Activated naive CD8-positive, alpha-beta T cell treated with anti-CD3 and anti-CD28 coated beads for 36 hours (primary cell): ENCODE measurements around the gene AFF1. TPM values are rescaled to one million over a fixed set of nuclear protein-coding genes. Genes with fewer than 3 reads are reported as not detected.
"Not testable (repeated sequence)": the region's sequence is repeated elsewhere in the genome, so short reads cannot be mapped to it uniquely, and the experiment has no call there.

Experiments
- DNase-seq: peaks from one replicate; pipeline ENCODE4 v3.0.0; 2021
- H3K27ac Mint-ChIP-seq: one replicate; pipeline ENCODE4 v1.8.0; 2022; ENCODE audit warnings: mild to moderate bottlenecking, moderate library complexity, mixed read lengths
- H3K27me3 Mint-ChIP-seq: one replicate; pipeline ENCODE4 v1.8.0; 2022; ENCODE audit warnings: mild to moderate bottlenecking, mixed read lengths
- H3K36me3 Mint-ChIP-seq: one replicate; pipeline ENCODE4 v1.8.0; 2021; ENCODE audit warnings: mild to moderate bottlenecking, mixed read lengths
- H3K4me1 Mint-ChIP-seq: one replicate; pipeline ENCODE4 v1.8.0; 2021; ENCODE audit warnings: mixed read lengths
- H3K4me3 Mint-ChIP-seq: one replicate; pipeline ENCODE4 v1.8.0; 2022; ENCODE audit warnings: mild to moderate bottlenecking, moderate library complexity, mixed read lengths
- H3K9me3 Mint-ChIP-seq: one replicate; pipeline ENCODE4 v1.8.0; 2022; ENCODE audit warnings: mixed read lengths
- total RNA-seq, 2 experiments: library from RNA; stranded (reverse); gene quantifications; one replicate each; pipeline ENCODE4 v1.2.3, GENCODE V29; 2021

The AFF1 gene
- total RNA-seq, 2 experiments from 2014 or later, result 28.7 to 31.5 TPM

DNA sequence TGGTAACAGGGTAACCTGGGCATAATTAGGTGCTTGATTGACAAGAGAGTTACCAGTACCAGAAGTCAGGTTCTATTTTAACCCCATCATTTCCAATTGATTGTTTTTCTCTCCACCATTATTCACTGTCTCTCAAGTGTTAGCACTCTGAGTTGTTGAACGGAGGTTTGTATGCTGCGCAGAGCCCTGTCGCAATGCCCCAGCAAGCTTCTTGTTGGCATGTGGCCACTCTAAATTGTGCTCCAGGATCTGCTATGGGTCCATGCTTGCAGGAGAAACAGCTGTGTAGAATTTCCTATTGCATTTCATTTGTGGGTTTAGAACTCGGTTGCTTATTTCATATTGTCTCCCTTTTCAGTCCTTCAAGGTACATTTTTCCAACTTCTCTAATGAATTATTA is 187.4 kb downstream of the AFF1 start:
- peaks cover 9% of the 10 kb centered on the region for H3K4me1 Mint-ChIP-seq
- H3K4me3 Mint-ChIP-seq, result no peak overlapping the region
- H3K27ac Mint-ChIP-seq, result no peak overlapping the region
- no peaks in the 10 kb centered on the region for H3K9me3 Mint-ChIP-seq
- H3K36me3 Mint-ChIP-seq, result peaks cover 15% of the 10 kb centered on the region
- no peak for DNase-seq
- no peaks in the 10 kb centered on the region for H3K27me3 Mint-ChIP-seq

GRCh38 chr4:87126056-87126455 is 191.2 kb downstream of the AFF1 start:
- Mint-ChIP-seq H3K4me1 (peaks cover 4% of the 10 kb centered on the region), H3K4me3 (no peak overlapping the region), H3K36me3 (peaks cover 7% of the 10 kb centered on the region), H3K27me3 (no peaks in the 10 kb centered on the region), H3K27ac (no peak overlapping the region), H3K9me3 (no peaks in the 10 kb centered on the region)
- no peak for DNase-seq

GRCh38 chr4:87128006-87128705 is 193.3 kb downstream of the AFF1 start:
- peaks cover 16% of the 10 kb centered on the region for H3K36me3 Mint-ChIP-seq
- H3K27ac Mint-ChIP-seq, result no peak overlapping the region
- H3K4me1 Mint-ChIP-seq, result no peaks in the 10 kb centered on the region
- no peak overlapping the region for H3K4me3 Mint-ChIP-seq
- no peaks in the 10 kb centered on the region for H3K9me3 Mint-ChIP-seq
- DNase-seq, result no peak
- H3K27me3 Mint-ChIP-seq, result no peaks in the 10 kb centered on the region

DNA sequence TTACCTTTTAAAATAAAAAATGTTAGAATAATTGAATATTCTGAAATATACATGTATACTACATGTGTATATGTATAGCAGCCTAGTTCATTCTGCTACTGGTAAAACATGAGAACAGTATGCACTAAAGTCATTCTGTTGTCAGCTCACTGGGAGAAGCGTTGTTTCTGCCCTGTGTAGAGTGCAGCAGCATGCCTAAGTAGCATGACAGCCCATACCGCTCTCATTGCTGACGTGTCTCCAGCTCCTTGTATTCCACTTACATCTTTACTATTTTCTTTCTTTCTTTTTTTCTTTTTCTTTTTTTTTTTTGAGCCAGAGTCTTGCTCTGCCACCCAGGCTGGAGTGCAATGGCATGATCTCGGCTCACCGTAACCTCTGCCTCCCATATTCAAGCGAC is 194.9 kb downstream of the AFF1 start:
- H3K4me1 Mint-ChIP-seq, result no peaks in the 10 kb centered on the region
- peaks cover 22% of the 10 kb centered on the region for H3K36me3 Mint-ChIP-seq
- no peaks in the 10 kb centered on the region for H3K9me3 Mint-ChIP-seq
- H3K27ac Mint-ChIP-seq, result no peak overlapping the region
- no peak for DNase-seq
- no peak overlapping the region for H3K4me3 Mint-ChIP-seq
- no peaks in the 10 kb centered on the region for H3K27me3 Mint-ChIP-seq

DNA sequence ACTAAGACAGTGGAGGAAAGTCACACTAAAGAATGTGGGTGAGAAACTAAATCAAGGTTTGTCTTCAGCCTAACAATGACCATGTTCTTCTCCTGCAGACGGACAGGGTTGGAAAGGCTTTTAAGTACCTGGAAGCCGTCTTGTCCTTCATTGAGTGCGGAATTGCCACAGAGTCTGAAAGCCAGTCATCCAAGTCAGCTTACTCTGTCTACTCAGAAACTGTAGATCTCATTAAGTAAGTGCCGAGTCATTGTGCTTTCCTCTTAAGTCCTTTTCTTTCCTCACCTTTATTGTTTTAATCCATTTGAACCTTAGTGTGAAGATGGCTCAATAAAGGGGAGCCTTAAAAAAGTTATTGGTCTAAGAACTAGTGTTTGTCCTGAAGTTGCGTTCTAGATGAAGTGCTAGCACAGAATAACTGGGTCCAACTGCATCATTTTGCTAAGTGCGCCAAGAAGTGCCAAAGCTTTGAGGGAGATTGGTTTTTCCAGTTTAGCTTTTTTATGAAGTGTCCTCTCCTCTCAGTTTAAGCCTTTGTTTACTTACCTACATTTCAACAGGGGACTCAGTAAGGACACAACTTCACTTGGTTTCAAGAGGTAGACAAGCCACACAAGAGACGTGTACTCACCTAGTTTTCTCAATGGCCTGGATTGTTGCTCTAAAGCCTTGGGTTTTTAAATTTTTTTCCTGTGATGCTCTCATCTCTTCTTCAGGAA is 196.3 kb downstream of the AFF1 start:
- H3K27ac Mint-ChIP-seq, result no peak overlapping the region
- no peaks in the 10 kb centered on the region for H3K4me1 Mint-ChIP-seq
- no peaks in the 10 kb centered on the region for H3K9me3 Mint-ChIP-seq
- no peak overlapping the region for H3K4me3 Mint-ChIP-seq
- DNase-seq, result no peak
- peaks cover 22% of the 10 kb centered on the region for H3K36me3 Mint-ChIP-seq
- H3K27me3 Mint-ChIP-seq, result no peaks in the 10 kb centered on the region

- no peak overlapping the region for H3K27ac Mint-ChIP-seq
- no peak for DNase-seq
- H3K36me3 Mint-ChIP-seq, result peaks cover 19% of the 10 kb centered on the region
- no peaks in the 10 kb centered on the region for H3K9me3 Mint-ChIP-seq
- H3K4me3 Mint-ChIP-seq, result no peak overlapping the region
- no peaks in the 10 kb centered on the region for H3K27me3 Mint-ChIP-seq
- H3K4me1 Mint-ChIP-seq, result no peaks in the 10 kb centered on the region
These were observed 197.2 kb downstream of the AFF1 start for GRCh38 chr4:87132035-87132434.

DNA sequence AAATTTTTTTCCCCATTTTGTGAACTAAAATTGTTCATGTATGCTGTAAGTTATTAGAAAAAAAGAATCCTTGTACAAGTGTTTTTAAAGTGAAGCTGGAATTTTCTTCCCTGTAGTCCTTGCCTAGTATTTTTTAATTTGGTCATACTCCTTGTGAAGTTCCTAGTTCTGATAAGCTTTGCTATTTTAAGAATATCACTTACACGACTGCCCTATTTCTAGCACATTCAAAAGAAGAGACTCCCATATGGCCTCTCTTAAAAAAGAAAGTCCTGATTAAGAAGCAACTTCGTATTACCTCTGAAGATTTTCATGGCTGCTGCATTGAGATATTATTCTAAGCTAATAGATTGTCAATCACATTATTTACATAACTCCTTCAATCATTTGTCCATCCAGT is 198.4 kb downstream of the AFF1 start:
- no peak overlapping the region for H3K4me3 Mint-ChIP-seq
- peaks cover 19% of the 10 kb centered on the region for H3K36me3 Mint-ChIP-seq
- H3K27ac Mint-ChIP-seq, result no peak overlapping the region

GRCh38 chr4:87134122-87134521 is 199.3 kb downstream of the AFF1 start:
- Mint-ChIP-seq H3K4me1 (no peaks in the 10 kb centered on the region), H3K4me3 (no peak overlapping the region), H3K9me3 (no peaks in the 10 kb centered on the region), H3K27ac (no peak overlapping the region), H3K27me3 (no peaks in the 10 kb centered on the region), H3K36me3 (peaks cover 19% of the 10 kb centered on the region)
- no peak for DNase-seq

More for the DNA sequence above, 198.4 kb downstream of the AFF1 start:
- H3K27me3 Mint-ChIP-seq, result no peaks in the 10 kb centered on the region
- no peak for DNase-seq
- H3K4me1 Mint-ChIP-seq, result no peaks in the 10 kb centered on the region
- H3K9me3 Mint-ChIP-seq, result no peaks in the 10 kb centered on the region

- no peak overlapping the region for H3K4me3 Mint-ChIP-seq
- DNase-seq, result no peak
- H3K27ac Mint-ChIP-seq, result no peak overlapping the region
- H3K27me3 Mint-ChIP-seq, result no peaks in the 10 kb centered on the region
- peaks cover 9% of the 10 kb centered on the region for H3K36me3 Mint-ChIP-seq
- H3K9me3 Mint-ChIP-seq, result no peaks in the 10 kb centered on the region
- no peaks in the 10 kb centered on the region for H3K4me1 Mint-ChIP-seq
These were observed 206.6 kb downstream of the AFF1 start for GRCh38 chr4:87141428-87141827.

GRCh38 chr4:87144356-87144755 is 209.5 kb downstream of the AFF1 start:
- Mint-ChIP-seq H3K4me1 (no peaks in the 10 kb centered on the region), H3K4me3 (no peak overlapping the region), H3K9me3 (no peaks in the 10 kb centered on the region), H3K36me3 (peaks cover 9% of the 10 kb centered on the region), H3K27me3 (no peaks in the 10 kb centered on the region), H3K27ac (no peak overlapping the region)
- no peak for DNase-seq

DNA sequence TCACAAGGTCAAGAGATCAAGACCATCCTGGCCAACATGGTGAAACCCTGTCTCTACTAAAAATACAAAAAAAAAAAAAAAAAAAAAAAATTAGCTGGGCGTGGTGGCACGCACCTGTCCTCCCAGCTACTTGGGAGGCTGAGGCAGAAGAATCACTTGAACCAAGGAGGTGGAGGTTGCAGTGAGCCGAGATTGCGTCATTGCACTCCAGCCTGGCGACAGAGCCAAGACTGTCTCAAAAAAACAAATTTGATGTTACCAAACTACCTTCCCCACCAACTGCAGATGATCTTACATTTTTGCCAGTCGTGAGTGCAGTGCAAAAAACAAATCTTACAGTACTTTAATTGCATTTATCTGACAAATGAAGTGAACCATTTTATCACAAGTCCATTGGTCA is 211.1 kb downstream of the AFF1 start:
- not testable (repeated sequence) for H3K27me3 Mint-ChIP-seq, H3K9me3 Mint-ChIP-seq, H3K36me3 Mint-ChIP-seq, H3K4me3 Mint-ChIP-seq, DNase-seq, H3K4me1 Mint-ChIP-seq, H3K27ac Mint-ChIP-seq

- H3K9me3 Mint-ChIP-seq, result no peaks in the 10 kb centered on the region
- peaks cover 5% of the 10 kb centered on the region for H3K36me3 Mint-ChIP-seq
- H3K27me3 Mint-ChIP-seq, result no peaks in the 10 kb centered on the region
- DNase-seq, result no peak
- H3K4me1 Mint-ChIP-seq, result no peaks in the 10 kb centered on the region
- no peak overlapping the region for H3K27ac Mint-ChIP-seq
- no peak overlapping the region for H3K4me3 Mint-ChIP-seq
These were observed 212.3 kb downstream of the AFF1 start for GRCh38 chr4:87147116-87147515.

DNA sequence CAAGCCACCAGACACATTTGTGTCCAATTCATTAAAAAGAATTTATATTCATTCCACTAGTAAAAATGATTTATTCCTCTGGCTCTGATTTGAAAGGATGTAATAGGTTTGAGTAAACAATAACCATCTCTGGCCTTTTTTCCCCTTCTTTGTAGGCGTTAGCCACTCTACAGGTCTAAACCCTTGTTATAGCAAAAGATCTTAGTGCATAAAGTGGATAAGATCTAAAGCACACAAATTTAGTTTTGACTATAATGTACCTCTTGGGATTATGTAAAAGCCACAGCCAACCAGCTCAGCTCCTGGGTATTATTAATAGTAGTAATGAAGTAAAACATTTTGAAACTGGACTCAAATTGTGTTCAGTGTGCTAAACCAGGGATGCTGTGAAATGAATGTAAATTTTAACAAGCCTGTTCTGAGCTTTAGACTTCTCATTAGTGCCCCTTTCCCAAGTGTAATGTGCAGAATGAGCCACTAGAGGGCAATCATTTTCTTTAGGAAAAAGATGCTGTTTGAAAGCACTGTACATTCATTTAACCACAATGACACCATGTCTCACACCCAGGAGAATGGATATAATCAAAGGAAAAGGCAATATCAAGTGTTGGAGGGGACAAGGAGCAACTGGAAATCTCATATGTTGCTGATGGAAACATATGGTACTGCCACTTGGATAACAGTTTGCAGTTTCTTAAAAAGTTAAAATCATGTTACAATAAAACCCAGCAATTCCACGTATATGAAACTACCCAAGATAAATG is 215.9 kb downstream of the AFF1 start:
- H3K9me3 Mint-ChIP-seq, result no peaks in the 10 kb centered on the region
- H3K4me3 Mint-ChIP-seq, result no peak overlapping the region
- no peaks in the 10 kb centered on the region for H3K27me3 Mint-ChIP-seq
- no peak overlapping the region for H3K27ac Mint-ChIP-seq
- H3K4me1 Mint-ChIP-seq, result no peaks in the 10 kb centered on the region
- DNase-seq, result peak; percentile 11
- H3K36me3 Mint-ChIP-seq, result no peaks in the 10 kb centered on the region

DNA sequence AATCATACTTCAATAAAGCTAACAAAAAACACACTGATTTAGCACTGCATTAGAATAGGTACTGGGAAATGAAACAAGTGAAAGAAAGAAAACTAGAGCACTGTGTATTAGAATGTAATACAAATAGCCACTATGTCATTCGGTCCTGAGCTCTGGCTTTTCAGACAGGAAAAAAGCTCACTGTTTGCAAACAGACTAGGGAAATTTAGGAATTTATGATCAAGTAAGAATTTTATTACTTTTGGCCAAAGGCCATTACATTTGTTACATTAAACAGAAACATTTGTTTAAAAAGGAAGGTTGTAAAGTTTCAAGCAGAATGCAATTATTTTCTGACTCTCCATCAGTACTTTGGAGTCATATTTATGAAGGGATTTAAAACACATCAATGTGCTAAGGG is 216.9 kb downstream of the AFF1 start:
- no peaks in the 10 kb centered on the region for H3K27me3 Mint-ChIP-seq
- no peaks in the 10 kb centered on the region for H3K36me3 Mint-ChIP-seq
- no peak for DNase-seq
- H3K9me3 Mint-ChIP-seq, result no peaks in the 10 kb centered on the region
- no peak overlapping the region for H3K4me3 Mint-ChIP-seq
- H3K4me1 Mint-ChIP-seq, result no peaks in the 10 kb centered on the region
- H3K27ac Mint-ChIP-seq, result no peak overlapping the region

- no peaks in the 10 kb centered on the region for H3K36me3 Mint-ChIP-seq
- no peak for DNase-seq
- H3K9me3 Mint-ChIP-seq, result no peaks in the 10 kb centered on the region
- H3K4me1 Mint-ChIP-seq, result no peaks in the 10 kb centered on the region
- H3K4me3 Mint-ChIP-seq, result no peak overlapping the region
- H3K27ac Mint-ChIP-seq, result no peak overlapping the region
- H3K27me3 Mint-ChIP-seq, result no peaks in the 10 kb centered on the region
These were observed 217.7 kb downstream of the AFF1 start for GRCh38 chr4:87152310-87153041.
